Fibroblast of lung (primary cell): ENCODE results near the gene C11orf24. TPM values are rescaled to one million over a fixed set of nuclear protein-coding genes. Genes with fewer than 3 reads are reported as not detected.
A peak's percentile ranks its signal among the peaks of the same experiment; 100 is the strongest.

Experiments used
- DNase-seq, 2 donors: peaks; one replicate each; pipeline versions ENCODE4 v3.0.0 to v3.0.0-alpha.2; 2010; ENCODE audit warnings: low read depth in 2 of 2
- H2AFZ ChIP-seq: 2 replicates; pipeline ENCODE4 v1.5.1; 2012; ENCODE audit warnings: low read length, control low read depth, inconsistent platforms
- H3K27ac ChIP-seq: 2 replicates; pipeline ENCODE4 v1.5.1; 2011; ENCODE audit warnings: low read length, control low read depth; ENCODE audit not compliant: insufficient read depth
- H3K27me3 ChIP-seq: 2 replicates; pipeline ENCODE4 v1.5.1; 2011; ENCODE audit warnings: mild to moderate bottlenecking, low read length; ENCODE audit not compliant: control insufficient read depth, insufficient read depth
- H3K36me3 ChIP-seq: 2 replicates; pipeline ENCODE4 v1.5.1; 2011; ENCODE audit warnings: low read length; ENCODE audit not compliant: control insufficient read depth, insufficient read depth
- H3K4me1 ChIP-seq: 2 replicates; pipeline ENCODE4 v1.5.1; 2011; ENCODE audit warnings: low read length; ENCODE audit not compliant: control insufficient read depth, insufficient read depth; ENCODE audit errors: extremely low read depth
- H3K4me2 ChIP-seq: 2 replicates; pipeline ENCODE4 v1.5.1; 2011; ENCODE audit warnings: low read length, control low read depth; ENCODE audit not compliant: insufficient read depth; ENCODE audit errors: extremely low read depth
- H3K4me3 ChIP-seq, 4 experiments: fragments of 200-600 bp in 1 of 4; sonication (generic) in 1 of 4; replicated peaks in 1 of 4; 2 replicates each; pipeline ENCODE4 v1.5.1; 2011 to 2016; ENCODE audit warnings: low read length in 4 of 4, low read depth in 3 of 4, mild to moderate bottlenecking in 3 of 4, control low read depth in 2 of 4, inconsistent platforms in 1 of 4, mixed read lengths in 1 of 4; ENCODE audit not compliant: insufficient read depth in 1 of 4; ENCODE audit errors: control extremely low read depth in 1 of 4
- H3K79me2 ChIP-seq: 2 replicates; pipeline ENCODE4 v1.5.1; 2012; ENCODE audit warnings: mild to moderate bottlenecking, low read length, inconsistent platforms; ENCODE audit not compliant: control insufficient read depth, insufficient read depth
- H3K9ac ChIP-seq: 2 replicates; pipeline ENCODE4 v1.5.1; 2011; ENCODE audit warnings: mild to moderate bottlenecking, low read length, control low read depth; ENCODE audit not compliant: insufficient read depth
- H3K9me3 ChIP-seq: 2 replicates; pipeline ENCODE4 v1.5.1; 2012; ENCODE audit warnings: low read depth, low read length; ENCODE audit not compliant: control insufficient read depth, insufficient read depth
- H4K20me1 ChIP-seq: 2 replicates; pipeline ENCODE4 v1.5.1; 2011; ENCODE audit warnings: low read length; ENCODE audit not compliant: control insufficient read depth, insufficient read depth; ENCODE audit errors: extremely low read depth
- EZH2 ChIP-seq: IDR thresholded peaks from 2 replicates; pipeline ENCODE4 v1.5.1; 2012; ENCODE audit warnings: low read length, control low read depth, mild to moderate bottlenecking; ENCODE audit errors: missing control alignments
- polyA plus RNA-seq, 2 donors: library from polyadenylated mRNA; depleted of rRNA in 1 of 2; stranded (reverse) in 1 of 2; unstranded in 1 of 2; fragments of >200 nt; gene quantifications; 2 replicates each; pipeline ENCODE4 v1.2.1, GENCODE V29; 2011 to 2012; ENCODE audit warnings: missing spikeins in 1 of 2
- total RNA-seq: library from RNA; depleted of rRNA; stranded (reverse); fragments of >200 nt; gene quantifications from 2 replicates; pipeline ENCODE4 v1.2.1, GENCODE V29; 2014
- TF ChIP-seq, protein P1 (sequence below), 2 donors: IDR thresholded peaks in 1 of 2; conservative IDR thresholded peaks in 1 of 2; 1 replicate in 1 of 2; 2 replicates in 1 of 2; pipeline ENCODE4 v1.5.1; 2011 to 2012; ENCODE audit warnings: low read length in 2 of 2, control low read depth in 1 of 2, inconsistent platforms in 1 of 2, low read depth in 1 of 2, mild to moderate bottlenecking in 1 of 2

Gene C11orf24
- total and polyA plus RNA-seq, 2 donors (not counting 1 experiment from before 2014, with no cell fraction given) = 25.4 to 45.6 TPM

DNA sequence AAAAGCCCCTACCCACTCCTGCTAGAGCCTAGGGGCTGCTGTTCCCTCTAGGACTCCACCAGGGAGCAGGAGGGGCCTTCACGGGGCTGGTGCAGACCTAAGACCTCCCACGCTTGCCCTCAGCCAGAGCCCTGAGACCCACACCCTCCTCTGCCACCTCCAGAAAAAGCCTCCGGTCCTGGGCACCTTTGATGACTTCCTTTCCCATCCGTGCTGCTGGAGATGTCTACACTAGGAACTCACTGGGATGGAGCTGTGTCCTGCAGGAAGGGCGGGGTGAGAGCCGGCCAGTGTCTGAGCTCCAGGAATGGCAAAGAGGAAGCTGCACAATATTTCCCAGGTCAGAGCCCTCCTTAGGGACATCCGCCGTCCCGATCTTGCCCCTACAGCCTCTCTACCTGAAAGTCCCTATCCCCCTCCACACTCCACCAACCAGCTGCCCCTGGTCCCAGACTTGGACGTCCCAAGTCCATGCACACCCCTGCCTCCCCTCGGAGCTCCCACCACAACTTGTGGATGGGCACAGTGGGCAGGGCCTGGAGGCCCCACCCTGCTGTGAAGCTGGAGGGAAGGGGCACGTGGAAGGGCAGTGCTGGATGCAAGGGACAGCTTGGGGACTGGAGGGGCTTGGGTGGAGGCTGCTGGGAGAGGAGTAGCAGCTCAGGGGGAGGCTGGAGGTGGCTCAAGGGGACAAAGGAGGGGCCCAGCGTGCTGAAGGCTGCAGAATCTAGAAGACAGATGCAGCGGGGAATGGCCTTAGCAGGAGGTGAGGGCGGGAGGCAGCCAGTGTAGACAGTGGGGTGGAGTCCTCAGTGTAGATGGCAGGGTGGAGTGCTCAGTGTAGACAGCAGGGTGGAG is 27.1 kb upstream of the C11orf24 start:
- Histone ChIP-seq H4K20me1 (no peaks in the 10 kb centered on the region), H3K27me3 (no peaks in the 10 kb centered on the region), H3K79me2 (no peaks in the 10 kb centered on the region), H3K4me2 (no peak overlapping the region), H3K9ac (no peak overlapping the region), H3K27ac (no peak overlapping the region), H3K4me3 (no peak overlapping the region), H2AFZ (no peak overlapping the region), H3K9me3 (no peaks in the 10 kb centered on the region), H3K36me3 (no peaks in the 10 kb centered on the region), H3K4me1 (peaks cover 2% of the 10 kb centered on the region)
- TF ChIP-seq EZH2 = no peak
- TF ChIP-seq, protein P1, sequence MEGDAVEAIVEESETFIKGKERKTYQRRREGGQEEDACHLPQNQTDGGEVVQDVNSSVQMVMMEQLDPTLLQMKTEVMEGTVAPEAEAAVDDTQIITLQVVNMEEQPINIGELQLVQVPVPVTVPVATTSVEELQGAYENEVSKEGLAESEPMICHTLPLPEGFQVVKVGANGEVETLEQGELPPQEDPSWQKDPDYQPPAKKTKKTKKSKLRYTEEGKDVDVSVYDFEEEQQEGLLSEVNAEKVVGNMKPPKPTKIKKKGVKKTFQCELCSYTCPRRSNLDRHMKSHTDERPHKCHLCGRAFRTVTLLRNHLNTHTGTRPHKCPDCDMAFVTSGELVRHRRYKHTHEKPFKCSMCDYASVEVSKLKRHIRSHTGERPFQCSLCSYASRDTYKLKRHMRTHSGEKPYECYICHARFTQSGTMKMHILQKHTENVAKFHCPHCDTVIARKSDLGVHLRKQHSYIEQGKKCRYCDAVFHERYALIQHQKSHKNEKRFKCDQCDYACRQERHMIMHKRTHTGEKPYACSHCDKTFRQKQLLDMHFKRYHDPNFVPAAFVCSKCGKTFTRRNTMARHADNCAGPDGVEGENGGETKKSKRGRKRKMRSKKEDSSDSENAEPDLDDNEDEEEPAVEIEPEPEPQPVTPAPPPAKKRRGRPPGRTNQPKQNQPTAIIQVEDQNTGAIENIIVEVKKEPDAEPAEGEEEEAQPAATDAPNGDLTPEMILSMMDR (conservative IDR thresholded peaks at IDR 0.05 in 1 of 2, IDR thresholded peaks at IDR 0.05 in 1 of 2; ENCODE audit: low read depth in 1 of 2, low read length in 2 of 2) = no peak
- DNase-seq = no peak

DNA sequence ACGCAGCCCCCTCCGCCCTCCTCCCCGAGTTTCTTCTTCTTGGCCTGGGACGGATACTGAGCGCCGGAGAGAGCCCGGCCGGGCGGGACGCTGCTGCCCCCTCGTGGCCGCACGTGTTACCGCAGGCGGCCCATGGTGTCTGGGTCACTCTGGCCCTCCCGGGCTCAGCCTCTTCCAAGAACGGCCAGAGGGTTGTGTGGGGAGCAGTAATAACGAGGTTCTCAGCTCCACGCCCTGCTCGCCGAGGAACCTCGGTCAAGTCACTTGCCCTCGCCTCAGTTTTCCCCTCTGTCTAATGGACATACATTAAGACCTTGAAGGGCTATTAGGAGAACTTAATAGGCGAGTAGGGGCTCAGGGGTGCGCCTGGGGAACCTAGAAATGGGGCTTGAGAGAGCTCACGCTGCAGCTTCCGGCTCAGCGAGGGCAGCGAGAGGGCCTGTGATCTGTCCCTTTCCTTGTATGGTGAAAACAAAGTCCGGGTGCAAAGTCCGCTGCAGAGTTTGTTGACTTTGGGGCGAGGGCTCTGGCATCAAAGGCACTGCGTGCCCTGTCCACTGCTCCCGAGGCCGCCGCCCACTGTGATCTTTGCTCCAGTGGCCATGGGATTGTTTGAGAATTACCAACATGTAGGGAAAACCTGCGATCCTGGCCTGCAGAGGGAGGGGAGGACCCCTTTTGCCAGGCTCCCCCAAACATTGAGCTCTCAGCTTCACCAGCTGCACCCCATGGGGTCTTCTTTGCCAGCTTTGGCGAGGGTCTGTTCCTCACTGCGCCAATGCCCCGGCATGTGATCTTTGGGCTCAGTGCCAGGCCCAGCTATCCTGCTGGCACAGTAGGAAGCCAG is 26.3 kb upstream of the C11orf24 start:
- H3K4me2 ChIP-seq = no peak overlapping the region
- no peak overlapping the region for H3K9ac ChIP-seq
- H3K36me3 ChIP-seq = no peaks in the 10 kb centered on the region
- H3K9me3 ChIP-seq = no peaks in the 10 kb centered on the region
- no peaks in the 10 kb centered on the region for H3K79me2 ChIP-seq
- H3K4me1 ChIP-seq = peaks cover 2% of the 10 kb centered on the region
- no peak overlapping the region for H3K4me3 ChIP-seq
- no peaks in the 10 kb centered on the region for H3K27me3 ChIP-seq
- H3K27ac ChIP-seq = no peak overlapping the region
- H2AFZ ChIP-seq = peak overlapping the region; percentile 73
- no peaks in the 10 kb centered on the region for H4K20me1 ChIP-seq
- TF ChIP-seq, protein P1 (conservative IDR thresholded peaks at IDR 0.05 in 1 of 2, IDR thresholded peaks at IDR 0.05 in 1 of 2; ENCODE audit: low read depth in 1 of 2, low read length in 2 of 2) = peak; percentile 79 to 84
- no peak for TF ChIP-seq EZH2
- DNase-seq = peak; percentile 44 to 61

DNA sequence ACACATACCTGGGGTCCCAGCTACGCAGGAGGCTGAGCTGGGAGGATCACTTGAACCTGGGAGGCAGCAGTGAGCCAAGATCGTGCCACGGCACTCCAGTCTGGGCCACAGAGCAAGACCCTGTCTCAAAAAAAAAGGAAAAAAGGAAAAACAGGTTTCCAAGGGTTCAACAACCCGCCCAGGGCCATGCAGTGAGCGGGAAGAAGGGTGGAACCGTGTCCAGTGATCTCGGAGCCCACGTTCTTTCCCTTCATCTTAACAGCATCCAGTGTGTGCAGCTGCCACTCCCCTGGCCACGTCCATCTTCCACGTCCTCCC is 25.7 kb upstream of the C11orf24 start:
- no peak for DNase-seq
- Histone ChIP-seq H3K27ac (no peak overlapping the region), H3K27me3 (no peaks in the 10 kb centered on the region), H3K4me1 (peaks cover 2% of the 10 kb centered on the region), H2AFZ (peak overlapping the region; percentile 73), H3K79me2 (no peaks in the 10 kb centered on the region), H3K9ac (no peak overlapping the region), H3K4me2 (no peak overlapping the region), H3K36me3 (no peaks in the 10 kb centered on the region), H4K20me1 (no peaks in the 10 kb centered on the region), H3K4me3 (no peak overlapping the region), H3K9me3 (no peaks in the 10 kb centered on the region)
- TF ChIP-seq, protein P1 (conservative IDR thresholded peaks at IDR 0.05 in 1 of 2, IDR thresholded peaks at IDR 0.05 in 1 of 2; ENCODE audit: low read depth in 1 of 2, low read length in 2 of 2) = no peak
- TF ChIP-seq EZH2 = no peak
